Measurements from ENCODE around the gene AP2A2. TPM values are rescaled to one million over a fixed set of nuclear protein-coding genes. Genes with fewer than 3 reads are reported as not detected.

Gene AP2A2
- total RNA-seq, 3 donors from 2014 or later, result 44.6 to 112 (median 54.7) TPM

DNA sequence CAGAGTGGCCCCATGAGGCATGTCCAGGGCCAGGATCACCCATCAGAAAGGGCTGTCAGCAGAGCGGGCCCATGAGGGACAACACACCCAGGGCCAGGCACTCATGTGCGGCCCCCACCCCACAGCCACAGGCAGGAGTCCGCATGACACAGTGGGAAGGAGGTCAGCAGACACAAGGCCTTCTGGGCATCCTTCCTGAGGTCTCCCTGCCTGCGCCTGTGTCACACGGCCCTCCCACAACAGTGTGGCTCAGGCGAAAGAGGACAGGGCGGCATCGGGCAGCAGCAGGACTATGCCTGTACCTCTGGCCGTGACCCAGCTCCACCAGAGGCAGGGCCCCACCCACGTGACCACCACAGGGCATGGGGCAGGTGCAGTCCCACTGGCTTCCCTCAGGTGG, 42.1 kb upstream of the AP2A2 start:
- H3K36me3 ChIP-seq, result no peaks in the 10 kb centered on the region

DNA sequence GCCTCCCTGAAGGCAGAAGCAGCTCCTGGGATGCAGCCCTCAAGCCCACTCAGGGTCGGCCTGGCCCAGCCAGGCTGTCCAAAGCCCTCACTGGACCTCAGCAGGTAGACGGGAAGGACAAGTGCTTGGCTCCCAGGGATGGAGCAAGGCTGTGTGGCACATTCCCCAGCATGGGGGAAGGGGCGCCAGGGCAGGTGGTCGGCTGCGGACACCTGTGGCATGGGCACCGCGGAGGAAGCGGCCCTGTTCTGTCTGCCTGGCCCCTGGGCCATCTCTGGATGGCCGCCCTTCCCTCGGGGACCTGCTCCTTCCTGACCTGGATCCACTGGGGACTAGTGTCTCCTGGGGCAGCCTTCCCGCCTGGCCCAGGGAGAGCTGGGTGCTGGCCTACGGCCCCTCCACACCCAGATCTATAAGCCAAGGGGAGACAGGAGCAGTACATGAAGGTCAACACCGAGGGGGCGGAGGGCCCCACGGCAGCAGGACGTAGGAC, 41.0 kb upstream of the AP2A2 start:
- no peaks in the 10 kb centered on the region for H3K4me1 ChIP-seq
- no peak for DNase-seq (ENCODE audit: low spot score in 2 of 2)
- no peak overlapping the region for H3K27ac ChIP-seq
- H3K4me3 ChIP-seq, result no peak overlapping the region
- no peaks in the 10 kb centered on the region for H3K36me3 ChIP-seq
- H3K27me3 ChIP-seq, result no peaks in the 10 kb centered on the region
- intact Hi-C loops (cut with DNase I; ENCODE audit: low total_unique reads), result no loop called here
- no peak for TF ChIP-seq POLR2A (IDR thresholded peaks at IDR 0.05)
- TF ChIP-seq, protein P1, sequence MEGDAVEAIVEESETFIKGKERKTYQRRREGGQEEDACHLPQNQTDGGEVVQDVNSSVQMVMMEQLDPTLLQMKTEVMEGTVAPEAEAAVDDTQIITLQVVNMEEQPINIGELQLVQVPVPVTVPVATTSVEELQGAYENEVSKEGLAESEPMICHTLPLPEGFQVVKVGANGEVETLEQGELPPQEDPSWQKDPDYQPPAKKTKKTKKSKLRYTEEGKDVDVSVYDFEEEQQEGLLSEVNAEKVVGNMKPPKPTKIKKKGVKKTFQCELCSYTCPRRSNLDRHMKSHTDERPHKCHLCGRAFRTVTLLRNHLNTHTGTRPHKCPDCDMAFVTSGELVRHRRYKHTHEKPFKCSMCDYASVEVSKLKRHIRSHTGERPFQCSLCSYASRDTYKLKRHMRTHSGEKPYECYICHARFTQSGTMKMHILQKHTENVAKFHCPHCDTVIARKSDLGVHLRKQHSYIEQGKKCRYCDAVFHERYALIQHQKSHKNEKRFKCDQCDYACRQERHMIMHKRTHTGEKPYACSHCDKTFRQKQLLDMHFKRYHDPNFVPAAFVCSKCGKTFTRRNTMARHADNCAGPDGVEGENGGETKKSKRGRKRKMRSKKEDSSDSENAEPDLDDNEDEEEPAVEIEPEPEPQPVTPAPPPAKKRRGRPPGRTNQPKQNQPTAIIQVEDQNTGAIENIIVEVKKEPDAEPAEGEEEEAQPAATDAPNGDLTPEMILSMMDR (IDR thresholded peaks at IDR 0.05), result no peak
- TF ChIP-seq POLR2AphosphoS5 (IDR thresholded peaks at IDR 0.05), result no peak
- H3K9me3 ChIP-seq, result no peaks in the 10 kb centered on the region

More for the DNA sequence above, 42.1 kb upstream of the AP2A2 start:
- no peak overlapping the region for H3K27ac ChIP-seq
- H3K9me3 ChIP-seq, result no peaks in the 10 kb centered on the region
- H3K4me3 ChIP-seq, result no peak overlapping the region
- intact Hi-C loops (cut with DNase I; ENCODE audit: low total_unique reads), result no loop called here
- no peaks in the 10 kb centered on the region for H3K4me1 ChIP-seq
- H3K27me3 ChIP-seq, result no peaks in the 10 kb centered on the region
- TF ChIP-seq POLR2AphosphoS5 (IDR thresholded peaks at IDR 0.05), result no peak
- TF ChIP-seq, protein P1 (IDR thresholded peaks at IDR 0.05), result no peak
- TF ChIP-seq POLR2A (IDR thresholded peaks at IDR 0.05), result no peak
- DNase-seq (ENCODE audit: low spot score in 2 of 2), result no peak

DNA sequence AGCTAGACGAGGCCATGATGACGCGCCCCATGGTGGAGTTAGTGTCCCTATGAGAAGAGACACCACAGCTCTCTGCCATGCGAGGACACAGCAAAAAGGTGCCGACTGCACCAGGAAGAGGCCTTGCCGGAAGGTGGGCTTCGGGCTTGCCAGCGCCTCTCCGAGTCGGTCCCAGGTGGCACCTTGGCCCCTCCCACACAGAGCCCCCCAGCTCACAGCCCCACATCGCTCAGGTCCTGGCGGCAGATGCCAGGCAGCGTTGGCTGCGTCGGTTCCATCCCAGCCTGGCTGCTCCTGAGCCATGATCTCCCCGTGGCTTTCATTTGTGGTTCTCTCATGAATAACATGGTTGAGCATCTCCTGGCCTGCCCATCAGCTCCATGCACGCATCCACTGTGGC, 39.1 kb upstream of the AP2A2 start:
- intact Hi-C loops (cut with DNase I; ENCODE audit: low total_unique reads), result no loop called here
- H3K4me1 ChIP-seq, result no peaks in the 10 kb centered on the region
- no peak for TF ChIP-seq POLR2AphosphoS5 (IDR thresholded peaks at IDR 0.05)

DNA sequence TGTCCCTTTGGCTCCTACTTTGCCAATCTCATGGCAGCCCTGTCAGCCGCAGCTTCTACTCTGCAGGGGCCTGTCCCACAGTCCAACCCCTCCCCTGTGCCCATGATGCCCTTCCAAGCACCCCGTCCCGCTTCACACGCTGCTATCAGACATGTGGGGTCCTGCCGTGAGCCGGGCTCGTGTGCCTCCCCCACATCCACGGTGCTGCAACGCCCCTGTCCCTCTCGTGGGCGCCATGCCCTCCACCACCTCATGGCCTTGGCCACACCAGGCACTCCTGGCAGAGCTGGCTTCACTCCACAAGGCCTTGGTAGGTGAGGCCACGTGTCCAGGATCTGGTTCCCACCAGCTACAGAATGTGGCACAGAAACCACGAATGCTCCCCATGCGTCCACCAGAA, 38.1 kb upstream of the AP2A2 start:
- Histone ChIP-seq H3K4me3 (no peak overlapping the region), H3K27me3 (no peaks in the 10 kb centered on the region), H3K36me3 (no peaks in the 10 kb centered on the region), H3K27ac (no peak overlapping the region), H3K4me1 (no peaks in the 10 kb centered on the region), H3K9me3 (no peaks in the 10 kb centered on the region)
- TF ChIP-seq POLR2AphosphoS5 (IDR thresholded peaks at IDR 0.05) (no peak), POLR2A (IDR thresholded peaks at IDR 0.05) (no peak)
- TF ChIP-seq, protein P1 (IDR thresholded peaks at IDR 0.05), result no peak
- DNase-seq (ENCODE audit: low spot score in 2 of 2), result no peak
- intact Hi-C loops (cut with DNase I; ENCODE audit: low total_unique reads), result no loop called here

More for the DNA sequence above, 39.1 kb upstream of the AP2A2 start:
- Histone ChIP-seq H3K27ac (no peak overlapping the region), H3K4me3 (no peak overlapping the region), H3K36me3 (no peaks in the 10 kb centered on the region), H3K27me3 (no peaks in the 10 kb centered on the region), H3K9me3 (no peaks in the 10 kb centered on the region)
- no peak for DNase-seq (ENCODE audit: low spot score in 2 of 2)

DNA sequence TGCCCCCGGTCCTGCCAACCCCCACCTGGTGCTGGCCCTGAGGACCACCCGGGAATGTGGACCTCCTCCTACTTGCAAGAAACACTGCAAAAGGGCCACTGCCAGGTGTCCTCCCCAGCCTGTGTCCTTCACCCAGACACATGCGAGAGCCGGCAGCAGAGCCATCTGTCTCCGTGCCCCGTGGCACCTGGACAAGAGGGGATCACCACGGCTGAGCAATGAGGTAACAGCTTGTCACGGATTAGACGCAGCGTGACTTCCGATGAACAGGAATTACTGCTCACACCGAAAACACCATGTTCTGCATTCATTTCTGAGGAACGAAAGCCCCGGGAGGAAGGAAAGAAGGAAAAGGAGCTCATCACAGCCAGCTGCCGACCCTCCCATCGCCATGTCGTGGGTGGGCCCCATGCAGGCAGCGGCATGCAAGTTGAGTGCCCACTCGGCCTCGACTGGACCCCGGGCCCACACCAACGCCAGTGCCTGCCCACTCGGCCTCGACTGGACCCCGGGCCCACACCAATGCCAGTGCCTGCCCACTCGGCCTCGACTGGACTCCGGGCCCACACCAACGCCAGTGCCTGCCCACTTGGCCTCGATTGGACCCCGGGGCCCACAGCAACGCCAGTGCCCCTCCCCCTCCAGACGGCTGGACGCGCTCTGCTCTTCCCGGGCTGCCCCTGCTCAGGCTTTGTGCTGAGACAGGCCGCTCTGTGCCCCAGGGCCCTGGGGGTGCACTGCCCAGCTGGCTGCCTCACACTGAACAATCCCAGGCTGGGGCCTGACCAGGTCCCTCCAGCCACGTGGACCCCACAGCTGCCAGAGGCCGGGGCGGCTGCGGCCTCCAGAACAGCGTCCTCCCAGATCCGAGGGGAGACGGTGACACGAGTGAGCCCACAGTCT, 37.1 kb upstream of the AP2A2 start:
- TF ChIP-seq, protein P1 (IDR thresholded peaks at IDR 0.05), result no peak
- TF ChIP-seq POLR2AphosphoS5 (IDR thresholded peaks at IDR 0.05) (no peak), POLR2A (IDR thresholded peaks at IDR 0.05) (no peak)
- H3K4me1 ChIP-seq, result no peaks in the 10 kb centered on the region
- no peaks in the 10 kb centered on the region for H3K36me3 ChIP-seq
- no peak overlapping the region for H3K27ac ChIP-seq
- no peaks in the 10 kb centered on the region for H3K9me3 ChIP-seq
- no peak overlapping the region for H3K4me3 ChIP-seq
- intact Hi-C loops (cut with DNase I; ENCODE audit: low total_unique reads), result no loop called here
- DNase-seq (ENCODE audit: low spot score in 2 of 2), result no peak
- no peaks in the 10 kb centered on the region for H3K27me3 ChIP-seq

Data from breast epithelium (tissue), 4 donors.